Keratinocyte (primary cell): ENCODE measurements around the gene FOCAD. TPM values are rescaled to one million over a fixed set of nuclear protein-coding genes. Genes with fewer than 3 reads are reported as not detected.
"Not testable (repeated sequence)": the region's sequence is repeated elsewhere in the genome, so short reads cannot be mapped to it uniquely, and the experiment has no call there.

Experiments
- DNase-seq: peaks from one replicate; pipeline ENCODE4 v3.0.0-alpha.2; 2011; ENCODE audit warnings: low read depth, missing footprints, low spot score
- FAIRE-seq: peaks from 2 replicates; lab custom pipeline; 2011; peaks lifted over from hg19 to GRCh38; lab: Jason Lieb, UNC
- H2AFZ ChIP-seq: 2 replicates; pipeline ENCODE4 v1.6.0; 2012; ENCODE audit warnings: low read length, control low read depth, inconsistent platforms; ENCODE audit not compliant: control insufficient read depth
- H3K27ac ChIP-seq: 2 replicates; pipeline ENCODE4 v1.5.1; 2011; ENCODE audit warnings: low read length; ENCODE audit not compliant: control insufficient read depth, insufficient read depth
- H3K27me3 ChIP-seq: 3 replicates; pipeline ENCODE4 v1.6.0; 2011; ENCODE audit warnings: low read length; ENCODE audit not compliant: control insufficient read depth, insufficient read depth; ENCODE audit errors: extremely low read depth
- H3K36me3 ChIP-seq, 2 experiments: 2 replicates in 1 of 2; 3 replicates in 1 of 2; pipeline ENCODE4 v1.5.1; 2011; ENCODE audit warnings: low read length in 2 of 2, mild to moderate bottlenecking in 1 of 2; ENCODE audit not compliant: control insufficient read depth in 2 of 2, insufficient read depth in 2 of 2; ENCODE audit errors: extremely low read depth in 1 of 2
- H3K4me1 ChIP-seq: 3 replicates; pipeline ENCODE4 v1.5.1; 2011; ENCODE audit warnings: low read length; ENCODE audit not compliant: control insufficient read depth, insufficient read depth; ENCODE audit errors: extremely low read depth
- H3K4me2 ChIP-seq: 3 replicates; pipeline ENCODE4 v1.6.0; 2011; ENCODE audit warnings: low read depth, low read length; ENCODE audit not compliant: control insufficient read depth, insufficient read depth; ENCODE audit errors: extremely low read depth
- H3K4me3 ChIP-seq, 3 experiments: fragments of 200-600 bp in 1 of 3; sonication (generic) in 1 of 3; 2 replicates in 2 of 3; 3 replicates in 1 of 3; pipeline ENCODE4 v1.5.1; 2011 to 2016; ENCODE audit warnings: low read length in 3 of 3, mild to moderate bottlenecking in 3 of 3, control low read depth in 2 of 3, inconsistent platforms in 1 of 3, low read depth in 1 of 3, mixed read lengths in 1 of 3, mixed run types in 1 of 3, moderate library complexity in 1 of 3; ENCODE audit not compliant: control insufficient read depth in 2 of 3, insufficient read depth in 2 of 3; ENCODE audit errors: extremely low read depth in 1 of 3
- H3K79me2 ChIP-seq: 2 replicates; pipeline ENCODE4 v1.6.0; 2012; ENCODE audit warnings: low read length; ENCODE audit not compliant: control insufficient read depth, insufficient read depth
- H3K9ac ChIP-seq: 3 replicates; pipeline ENCODE4 v1.6.0; 2011; ENCODE audit warnings: low read length; ENCODE audit not compliant: control insufficient read depth, insufficient read depth; ENCODE audit errors: extremely low read depth
- H3K9me1 ChIP-seq: 3 replicates; pipeline ENCODE4 v1.6.0; 2011; ENCODE audit warnings: low read length; ENCODE audit not compliant: control insufficient read depth, insufficient read depth; ENCODE audit errors: extremely low read depth
- H3K9me3 ChIP-seq: 2 replicates; pipeline ENCODE4 v1.5.1; 2012; ENCODE audit warnings: low read depth, low read length; ENCODE audit not compliant: control insufficient read depth
- H4K20me1 ChIP-seq: 3 replicates; pipeline ENCODE4 v1.6.0; 2011; ENCODE audit warnings: low read length; ENCODE audit not compliant: control insufficient read depth, insufficient read depth; ENCODE audit errors: extremely low read depth
- EZH2 ChIP-seq: IDR thresholded peaks from one replicate; pipeline ENCODE4 v1.6.1; 2012; ENCODE audit warnings: inconsistent platforms, mild to moderate bottlenecking, low read length, moderate library complexity
- dilution Hi-C: fragments of 300-500 bp; cut with MboI; formaldehyde crosslinking; loops from one replicate; pipeline ENCODE4 v1.7.0; 2020; ENCODE audit warnings: low sequenced_read_pairs; ENCODE audit not compliant: extremely low pct_ligation_motif_present
- polyA plus RNA-seq, 5 experiments: library from polyadenylated mRNA; depleted of rRNA in 3 of 5; stranded (reverse) in 3 of 5; stranded (forward) in 1 of 5; unstranded in 1 of 5; fragments of >200 nt; gene quantifications; 1 replicate in 1 of 5; 2 replicates in 3 of 5; 3 replicates in 1 of 5; pipeline versions ENCODE4 v1.2.1 to v1.2.3, GENCODE V29; 2011 to 2012; ENCODE audit warnings: missing spikeins in 2 of 5, low read depth in 1 of 5, low replicate concordance in 1 of 5
- TF ChIP-seq, protein P1 (sequence below), 3 experiments: IDR thresholded peaks in 1 of 3; conservative IDR thresholded peaks in 1 of 3; optimal IDR thresholded peaks in 1 of 3; 2 replicates in 2 of 3; 3 replicates in 1 of 3; pipeline versions ENCODE3 to v1.5.1; 2011; ENCODE audit warnings: low read length in 3 of 3, mild to moderate bottlenecking in 3 of 3, moderate library complexity in 2 of 3, control low read depth in 1 of 3, inconsistent platforms in 1 of 3; ENCODE audit not compliant: insufficient read depth in 2 of 3; ENCODE audit errors: extremely low read depth in 1 of 3

The FOCAD gene
- polyA plus RNA-seq, 1 donor (not counting 4 experiments of a cell fraction or from before 2014, with no cell fraction given), result 33.1 TPM

DNA sequence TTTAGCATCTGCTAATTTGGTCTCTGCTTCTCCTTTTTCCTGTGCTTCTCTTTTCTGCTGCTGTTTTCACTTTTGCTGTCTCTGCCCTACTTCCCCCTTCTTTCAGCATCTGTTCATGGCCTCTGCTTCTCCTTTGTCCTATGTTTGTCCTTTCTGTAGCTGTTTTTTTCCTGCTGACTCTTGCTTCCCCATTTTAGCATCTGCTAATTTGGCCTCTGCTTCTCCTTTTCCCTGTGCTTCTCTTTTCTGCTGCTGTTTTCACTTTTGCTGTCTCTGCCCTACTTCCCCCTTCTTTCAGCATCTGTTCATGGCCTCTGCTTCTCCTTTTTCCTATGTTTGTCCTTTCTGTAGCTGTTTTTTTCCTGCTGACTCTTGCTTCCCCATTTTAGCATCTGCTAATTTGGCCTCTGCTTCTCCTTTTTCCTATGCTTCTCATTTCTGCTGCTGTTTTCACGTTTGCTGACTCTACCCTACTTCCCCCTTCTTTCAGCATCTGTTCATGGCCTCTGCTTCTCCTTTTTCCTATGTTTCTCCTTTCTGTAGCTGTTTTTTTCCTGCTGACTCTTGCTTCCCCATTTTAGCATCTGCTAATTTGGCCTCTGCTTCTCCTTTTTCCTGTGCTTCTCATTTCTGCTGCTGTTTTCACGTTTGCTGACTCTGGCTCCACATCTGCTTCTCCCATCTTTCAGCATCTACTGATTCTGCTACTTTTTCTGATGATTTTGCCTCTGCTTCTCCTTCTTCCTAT, 290.3 kb downstream of the FOCAD start:
- not testable (repeated sequence) for H2AFZ ChIP-seq

DNA sequence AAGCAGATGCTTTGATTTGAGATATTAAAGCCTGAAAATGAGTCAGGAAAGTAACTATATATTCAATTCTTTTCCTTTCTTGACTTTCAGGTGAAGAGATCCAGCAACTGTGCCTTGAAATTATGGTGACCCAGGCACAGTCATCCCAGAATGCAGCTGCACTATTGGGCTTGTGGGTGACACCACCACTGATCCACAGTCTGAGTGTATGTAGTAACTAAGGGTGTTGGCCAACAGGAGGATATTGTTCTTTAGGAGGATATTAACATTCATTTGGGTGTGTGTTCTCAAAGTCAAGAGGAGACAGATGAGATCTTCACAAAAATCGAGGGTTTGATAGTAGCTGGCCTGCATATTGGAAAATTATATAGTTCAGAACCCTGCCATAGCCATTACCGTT, 294.2 kb downstream of the FOCAD start:
- no peak overlapping the region for H3K27ac ChIP-seq
- no peak for TF ChIP-seq EZH2
- TF ChIP-seq, protein P1, sequence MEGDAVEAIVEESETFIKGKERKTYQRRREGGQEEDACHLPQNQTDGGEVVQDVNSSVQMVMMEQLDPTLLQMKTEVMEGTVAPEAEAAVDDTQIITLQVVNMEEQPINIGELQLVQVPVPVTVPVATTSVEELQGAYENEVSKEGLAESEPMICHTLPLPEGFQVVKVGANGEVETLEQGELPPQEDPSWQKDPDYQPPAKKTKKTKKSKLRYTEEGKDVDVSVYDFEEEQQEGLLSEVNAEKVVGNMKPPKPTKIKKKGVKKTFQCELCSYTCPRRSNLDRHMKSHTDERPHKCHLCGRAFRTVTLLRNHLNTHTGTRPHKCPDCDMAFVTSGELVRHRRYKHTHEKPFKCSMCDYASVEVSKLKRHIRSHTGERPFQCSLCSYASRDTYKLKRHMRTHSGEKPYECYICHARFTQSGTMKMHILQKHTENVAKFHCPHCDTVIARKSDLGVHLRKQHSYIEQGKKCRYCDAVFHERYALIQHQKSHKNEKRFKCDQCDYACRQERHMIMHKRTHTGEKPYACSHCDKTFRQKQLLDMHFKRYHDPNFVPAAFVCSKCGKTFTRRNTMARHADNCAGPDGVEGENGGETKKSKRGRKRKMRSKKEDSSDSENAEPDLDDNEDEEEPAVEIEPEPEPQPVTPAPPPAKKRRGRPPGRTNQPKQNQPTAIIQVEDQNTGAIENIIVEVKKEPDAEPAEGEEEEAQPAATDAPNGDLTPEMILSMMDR (optimal IDR thresholded peaks at IDR 0.05 in 1 of 3, IDR thresholded peaks at IDR 0.05 in 1 of 3, conservative IDR thresholded peaks at IDR 0.05 in 1 of 3; ENCODE audit: extremely low read depth in 1 of 3, insufficient read depth in 2 of 3, low read length in 3 of 3), result no peak
- H3K4me2 ChIP-seq, result no peak overlapping the region
- H3K36me3 ChIP-seq, result peaks cover 2 to 3% of the 10 kb centered on the region in 2 experiments
- H2AFZ ChIP-seq, result no peak overlapping the region
- H4K20me1 ChIP-seq, result no peaks in the 10 kb centered on the region
- no peaks in the 10 kb centered on the region for H3K9me1 ChIP-seq
- no peaks in the 10 kb centered on the region for H3K79me2 ChIP-seq
- dilution Hi-C loops, result no loop called here
- H3K4me1 ChIP-seq, result no peaks in the 10 kb centered on the region
- H3K27me3 ChIP-seq, result no peaks in the 10 kb centered on the region
- FAIRE-seq (no peak), DNase-seq (no peak)
- H3K4me3 ChIP-seq, result no peak overlapping the region
- H3K9me3 ChIP-seq, result no peaks in the 10 kb centered on the region
- no peak overlapping the region for H3K9ac ChIP-seq

More for the DNA sequence above, 290.3 kb downstream of the FOCAD start:
- H4K20me1 ChIP-seq, H3K36me3 ChIP-seq, H3K27me3 ChIP-seq, H3K9me1 ChIP-seq, H3K27ac ChIP-seq, DNase-seq, H3K9me3 ChIP-seq, H3K4me2 ChIP-seq, H3K9ac ChIP-seq, FAIRE-seq, dilution Hi-C loops, H3K79me2 ChIP-seq, H3K4me1 ChIP-seq, H3K4me3 ChIP-seq: not testable (repeated sequence)
